HEK293T (cell line): ENCODE data around the gene FCSK.

ENCODE experiments used
- ARNT ChIP-seq: fragments of 450-650 bp; IDR thresholded peaks from 2 replicates; pipeline ENCODE4 v1.6.1; 2017; ENCODE audit warnings: mild to moderate bottlenecking
- ELF4 ChIP-seq: fragments of 450-650 bp; IDR thresholded peaks from 2 replicates; pipeline ENCODE4 v1.6.1; 2017; ENCODE audit warnings: antibody characterized with exemption
- FOXA1 ChIP-seq: fragments of 450-650 bp; IDR thresholded peaks from 2 replicates; pipeline ENCODE4 v1.6.1; 2016; ENCODE audit warnings: mild to moderate bottlenecking
- FOXK2 ChIP-seq: fragments of 450-650 bp; IDR thresholded peaks from 2 replicates; pipeline ENCODE4 v1.6.1; 2016; ENCODE audit warnings: mild to moderate bottlenecking
- FOXM1 ChIP-seq: fragments of 450-650 bp; IDR thresholded peaks from 2 replicates; pipeline ENCODE4 v1.6.1; 2017; ENCODE audit warnings: mild to moderate bottlenecking, borderline replicate concordance
- LEF1 ChIP-seq: fragments of 450-650 bp; IDR thresholded peaks from 2 replicates; pipeline ENCODE4 v1.6.1; 2017; ENCODE audit warnings: mild to moderate bottlenecking, borderline replicate concordance
- NFRKB ChIP-seq: fragments of 450-650 bp; IDR thresholded peaks from 2 replicates; pipeline ENCODE4 v1.6.1; 2016; ENCODE audit warnings: mild to moderate bottlenecking, moderate library complexity
- SP1 ChIP-seq: fragments of 450-650 bp; IDR thresholded peaks from 2 replicates; pipeline ENCODE4 v1.6.1; 2017
- SUZ12 ChIP-seq: fragments of 450-650 bp; IDR thresholded peaks from 2 replicates; pipeline ENCODE4 v1.6.1; 2016; ENCODE audit warnings: mild to moderate bottlenecking
- TARDBP ChIP-seq: fragments of 450-650 bp; IDR thresholded peaks from 2 replicates; pipeline ENCODE4 v1.6.1; 2016

- TF ChIP-seq FOXM1, result no peak
- no peak for TF ChIP-seq SUZ12
- no peak for TF ChIP-seq FOXA1
- TF ChIP-seq ELF4, result no peak
- TF ChIP-seq NFRKB, result no peak
- no peak for TF ChIP-seq TARDBP
- TF ChIP-seq ARNT, result no peak
- no peak for TF ChIP-seq LEF1
- no peak for TF ChIP-seq SP1
- TF ChIP-seq FOXK2, result no peak
Observed at GRCh38 chr16:70432356-70432722, 22.1 kb upstream of the FCSK start.
